K562 treated with DMSO at 1 percent for 24 hours (cell line): ENCODE data around the gene HKDC1. TPM values are rescaled to one million over a fixed set of nuclear protein-coding genes. Genes with fewer than 3 reads are reported as not detected.

ENCODE experiments used
- total RNA-seq: library from RNA; unstranded; fragments of 300-600 nt; gene quantifications from 2 replicates; pipeline ENCODE4 v1.2.3, GENCODE V29; 2022; ENCODE audit warnings: low read depth; ENCODE audit not compliant: insufficient read depth

HKDC1 gene, protein sequence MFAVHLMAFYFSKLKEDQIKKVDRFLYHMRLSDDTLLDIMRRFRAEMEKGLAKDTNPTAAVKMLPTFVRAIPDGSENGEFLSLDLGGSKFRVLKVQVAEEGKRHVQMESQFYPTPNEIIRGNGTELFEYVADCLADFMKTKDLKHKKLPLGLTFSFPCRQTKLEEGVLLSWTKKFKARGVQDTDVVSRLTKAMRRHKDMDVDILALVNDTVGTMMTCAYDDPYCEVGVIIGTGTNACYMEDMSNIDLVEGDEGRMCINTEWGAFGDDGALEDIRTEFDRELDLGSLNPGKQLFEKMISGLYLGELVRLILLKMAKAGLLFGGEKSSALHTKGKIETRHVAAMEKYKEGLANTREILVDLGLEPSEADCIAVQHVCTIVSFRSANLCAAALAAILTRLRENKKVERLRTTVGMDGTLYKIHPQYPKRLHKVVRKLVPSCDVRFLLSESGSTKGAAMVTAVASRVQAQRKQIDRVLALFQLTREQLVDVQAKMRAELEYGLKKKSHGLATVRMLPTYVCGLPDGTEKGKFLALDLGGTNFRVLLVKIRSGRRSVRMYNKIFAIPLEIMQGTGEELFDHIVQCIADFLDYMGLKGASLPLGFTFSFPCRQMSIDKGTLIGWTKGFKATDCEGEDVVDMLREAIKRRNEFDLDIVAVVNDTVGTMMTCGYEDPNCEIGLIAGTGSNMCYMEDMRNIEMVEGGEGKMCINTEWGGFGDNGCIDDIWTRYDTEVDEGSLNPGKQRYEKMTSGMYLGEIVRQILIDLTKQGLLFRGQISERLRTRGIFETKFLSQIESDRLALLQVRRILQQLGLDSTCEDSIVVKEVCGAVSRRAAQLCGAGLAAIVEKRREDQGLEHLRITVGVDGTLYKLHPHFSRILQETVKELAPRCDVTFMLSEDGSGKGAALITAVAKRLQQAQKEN
- total RNA-seq: 0.16 and 0.20 TPM in 2 replicates

DNA sequence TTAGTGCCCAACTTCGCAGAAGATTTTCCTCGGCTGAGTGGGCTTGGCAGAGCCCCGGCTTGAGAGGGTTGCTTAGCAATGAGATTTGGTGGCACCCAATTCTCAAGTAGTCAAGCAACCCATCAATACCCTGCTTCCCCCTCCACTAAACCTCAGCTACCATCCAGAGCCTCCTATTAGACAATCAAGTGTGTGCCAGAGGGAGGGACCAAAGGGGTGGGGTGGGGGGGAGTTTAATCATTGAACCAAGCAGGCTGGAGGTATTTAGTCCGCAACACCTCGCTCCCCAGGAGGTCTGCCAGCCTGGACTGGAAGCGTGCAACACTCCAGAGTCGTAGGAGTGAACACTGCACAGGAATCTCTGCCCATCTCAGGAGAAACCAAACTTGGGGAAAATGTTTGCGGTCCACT lies at the start of gene HKDC1:
HKDC1 (plus strand) TSS at position 292 of the 411 bp plus-strand sequence; CDS start at position 396, 104 bp downstream.

DNA sequence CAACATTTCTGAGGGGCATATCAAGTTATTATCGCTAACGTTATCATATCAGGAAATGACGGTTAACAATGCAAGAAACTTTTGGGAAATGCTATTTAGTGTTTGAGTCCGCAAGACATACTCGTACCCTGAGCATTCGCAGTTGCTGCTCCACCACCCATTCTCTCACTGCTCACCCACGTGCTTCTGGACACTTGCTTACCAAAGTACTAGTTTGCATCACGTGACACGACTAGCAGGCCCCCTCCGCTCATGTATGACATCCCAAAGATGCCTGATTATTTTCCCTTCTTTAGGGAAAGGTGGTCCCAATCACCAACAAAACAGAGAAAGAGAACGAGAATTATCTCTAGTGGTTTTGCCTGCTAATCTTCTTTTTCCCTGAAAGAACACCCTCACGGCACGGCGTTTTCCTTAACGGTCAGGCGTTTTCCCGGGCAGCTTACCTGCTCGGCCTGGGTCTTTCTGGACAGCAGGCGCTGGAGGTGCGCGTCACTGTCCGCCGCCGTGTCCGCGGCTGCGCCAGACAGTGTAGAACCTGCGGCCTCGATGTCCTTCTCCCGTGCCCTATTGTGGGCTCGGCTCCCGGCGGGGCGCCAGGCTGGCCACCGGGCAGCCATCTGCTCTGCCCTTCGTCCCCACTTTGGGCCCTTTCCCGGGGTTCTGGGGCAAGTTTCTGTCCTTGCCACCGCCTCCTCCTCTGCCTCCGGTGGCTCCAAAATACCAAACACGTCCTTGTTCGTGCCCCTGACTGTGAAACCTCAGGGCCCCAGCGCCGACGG lies 40.2 kb upstream of the HKDC1 start, which contains the start of gene SUPV3L1:
SUPV3L1 (plus strand) TSS at position 492 of the 782 bp plus-strand sequence; CDS start at position 550, 58 bp downstream.

DNA sequence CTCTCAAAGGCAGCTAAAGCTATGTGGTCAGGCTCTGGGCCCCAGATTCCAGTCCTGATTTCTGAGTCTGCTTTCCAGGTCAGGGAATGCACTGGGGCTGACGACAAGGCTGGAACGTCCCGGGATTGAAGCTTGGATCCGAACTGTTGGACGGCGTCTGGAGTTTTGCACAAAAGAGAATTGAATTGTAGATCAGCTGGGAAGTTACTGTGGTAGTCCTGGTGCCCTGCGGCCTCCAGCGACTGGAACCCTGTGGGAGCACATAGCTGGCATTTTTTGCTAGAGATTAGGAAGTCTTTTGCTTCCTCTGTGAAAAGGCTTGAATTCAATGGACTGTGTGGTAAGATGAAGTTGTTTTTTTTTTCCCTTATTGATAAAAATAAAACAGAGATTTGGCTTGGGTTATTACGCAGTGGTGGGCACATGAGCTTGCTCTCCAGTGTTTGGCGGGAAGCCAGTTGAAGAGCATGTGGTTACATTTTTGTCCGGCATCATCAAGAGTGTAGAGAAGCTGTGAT lies 58.4 kb downstream of the HKDC1 start, which contains the start of gene HK1:
HK1 (plus strand) TSS at position 51 of the 518 bp plus-strand sequence.

Other genes with a start within 250 kb of the HKDC1 start
- 25.7 and 30.8 TPM in 2 replicates for gene KIFBP, start 231.5 kb upstream of the HKDC1 start, total RNA-seq
- gene SRGN, start 132.2 kb upstream of the HKDC1 start, total RNA-seq: 130 and 143 TPM in 2 replicates
- gene VPS26A, start 96.2 kb upstream of the HKDC1 start, total RNA-seq: 36.8 and 45.0 TPM in 2 replicates
- 28.2 and 35.1 TPM in 2 replicates for gene SUPV3L1, start 40.1 kb upstream of the HKDC1 start, total RNA-seq
- 193 and 196 TPM in 2 replicates for gene HK1, start 58.2 kb downstream of the HKDC1 start, total RNA-seq
- gene TACR2, start 196.6 kb downstream of the HKDC1 start, total RNA-seq: 0.15 TPM in 1 of 2 replicates, not detected in the other
- gene TSPAN15, start 231.1 kb downstream of the HKDC1 start, total RNA-seq: 4.6 and 6.7 TPM in 2 replicates